ENCODE measurements around the gene IZUMO1. TPM values are rescaled to one million over a fixed set of nuclear protein-coding genes. Genes with fewer than 3 reads are reported as not detected.
A peak's percentile ranks its signal among the peaks of the same experiment; 100 is the strongest.

Gene IZUMO1
- total and polyA plus RNA-seq, 2 experiments from 2014 or later: not detected

GRCh38 chr19:48705431-48705830, 41.3 kb downstream of the IZUMO1 start:
- Histone ChIP-seq H3K4me2 (ENCODE audit: unreplicated experiment) (no peak overlapping the region), H4K20me1 (ENCODE audit: insufficient read depth) (no peaks in the 10 kb centered on the region), H3K36me3 (ENCODE audit: low read depth) (no peaks in the 10 kb centered on the region), H3K27ac (no peak overlapping the region), H3K9me3 (ENCODE audit: low read depth) (no peaks in the 10 kb centered on the region), H3K27me3 (replicated peaks; ENCODE audit: insufficient read depth) (no peaks in the 10 kb centered on the region), H3K9me2 (ENCODE audit: insufficient read depth) (no peaks in the 10 kb centered on the region), H3K4me3 (no peak overlapping the region), H3K9ac (no peak overlapping the region), H3K79me2 (ENCODE audit: insufficient read depth) (no peaks in the 10 kb centered on the region), H2AFZ (no peak overlapping the region), H3F3A (ENCODE audit: insufficient read depth) (no peaks in the 10 kb centered on the region), H3K4me1 (ENCODE audit: insufficient read depth) (no peaks in the 10 kb centered on the region)
- no peak for DNase-seq
- TF ChIP-seq EZH2 (IDR thresholded peaks at IDR 0.05; ENCODE audit: insufficient read depth, poor library complexity, severe bottlenecking) (no peak), EZH2phosphoT487 (IDR thresholded peaks at IDR 0.05; ENCODE audit: insufficient read depth, low read depth) (no peak)
- in situ Hi-C loops (cut with MboI): no loop called here
- WGBS, 2 experiments (ENCODE audit: low coverage in 1 of 2, low lambda C conversion rate in 2 of 2, missing lambda C conversion rate in 2 of 2): 54 to 58% methylated on average over 2 of the region's 2 CpGs

- H3K36me3 ChIP-seq (ENCODE audit: low read depth): no peaks in the 10 kb centered on the region
- H3F3A ChIP-seq (ENCODE audit: insufficient read depth): peaks cover 2% of the 10 kb centered on the region; the same call in 1 of the 2 replicates
- H4K20me1 ChIP-seq (ENCODE audit: insufficient read depth): no peaks in the 10 kb centered on the region
- in situ Hi-C loops (cut with MboI): no loop called here
- H3K9me3 ChIP-seq (ENCODE audit: low read depth): no peaks in the 10 kb centered on the region
- no peaks in the 10 kb centered on the region for H3K79me2 ChIP-seq (ENCODE audit: insufficient read depth)
- H3K27me3 ChIP-seq (replicated peaks; ENCODE audit: insufficient read depth): no peaks in the 10 kb centered on the region
- H2AFZ ChIP-seq: no peak overlapping the region
- H3K27ac ChIP-seq: no peak overlapping the region
- H3K4me3 ChIP-seq: no peak overlapping the region
- no peak for DNase-seq
- no peaks in the 10 kb centered on the region for H3K9me2 ChIP-seq (ENCODE audit: insufficient read depth)
- H3K4me1 ChIP-seq (ENCODE audit: insufficient read depth): peaks cover 1% of the 10 kb centered on the region; the same call in 1 of the 2 replicates
- H3K4me2 ChIP-seq (ENCODE audit: unreplicated experiment): no peak overlapping the region
- no peak overlapping the region for H3K9ac ChIP-seq
- TF ChIP-seq EZH2 (IDR thresholded peaks at IDR 0.05; ENCODE audit: insufficient read depth, poor library complexity, severe bottlenecking) (no peak), EZH2phosphoT487 (IDR thresholded peaks at IDR 0.05; ENCODE audit: insufficient read depth, low read depth) (no peak)
- 87 to 88% methylated on average over 22 to 23 of the region's 23 CpGs for WGBS, 2 experiments (ENCODE audit: low coverage in 1 of 2, low lambda C conversion rate in 2 of 2, missing lambda C conversion rate in 2 of 2)
Observed at GRCh38 chr19:48703316-48703715, 43.4 kb downstream of the IZUMO1 start.

- H3K27ac ChIP-seq: no peak overlapping the region
- H3K27me3 ChIP-seq (replicated peaks; ENCODE audit: insufficient read depth): no peaks in the 10 kb centered on the region
- no peaks in the 10 kb centered on the region for H3K79me2 ChIP-seq (ENCODE audit: insufficient read depth)
- WGBS, 2 experiments (ENCODE audit: low coverage in 1 of 2, low lambda C conversion rate in 2 of 2, missing lambda C conversion rate in 2 of 2): 82 to 89% methylated on average over 13 of the region's 13 CpGs
- in situ Hi-C loops (cut with MboI): no loop called here
- H3K4me3 ChIP-seq: no peak overlapping the region
- no peaks in the 10 kb centered on the region for H4K20me1 ChIP-seq (ENCODE audit: insufficient read depth)
- no peaks in the 10 kb centered on the region for H3K36me3 ChIP-seq (ENCODE audit: low read depth)
- no peak overlapping the region for H3K9ac ChIP-seq
- H2AFZ ChIP-seq: no peak overlapping the region
- H3K9me3 ChIP-seq (ENCODE audit: low read depth): no peaks in the 10 kb centered on the region
- H3K9me2 ChIP-seq (ENCODE audit: insufficient read depth): no peaks in the 10 kb centered on the region
- peaks cover 5% of the 10 kb centered on the region; the same call in 1 of the 2 replicates for H3F3A ChIP-seq (ENCODE audit: insufficient read depth)
- no peak for TF ChIP-seq EZH2phosphoT487 (IDR thresholded peaks at IDR 0.05; ENCODE audit: insufficient read depth, low read depth)
- no peak for TF ChIP-seq EZH2 (IDR thresholded peaks at IDR 0.05; ENCODE audit: insufficient read depth, poor library complexity, severe bottlenecking)
- no peak for DNase-seq
- H3K4me2 ChIP-seq (ENCODE audit: unreplicated experiment): no peak overlapping the region
- H3K4me1 ChIP-seq (ENCODE audit: insufficient read depth): peaks cover 6% of the 10 kb centered on the region; the same call in 1 of the 2 replicates
Observed at GRCh38 chr19:48702701-48703100, 44.0 kb downstream of the IZUMO1 start.

GRCh38 chr19:48698046-48698445, 48.7 kb downstream of the IZUMO1 start:
- peaks cover 5% of the 10 kb centered on the region; the same call in 1 of the 2 replicates for H3F3A ChIP-seq (ENCODE audit: insufficient read depth)
- no peak for TF ChIP-seq EZH2 (IDR thresholded peaks at IDR 0.05; ENCODE audit: insufficient read depth, poor library complexity, severe bottlenecking)
- H3K27me3 ChIP-seq (replicated peaks; ENCODE audit: insufficient read depth): peaks cover 8% of the 10 kb centered on the region; the same call in 1 of the 2 replicates
- 40 to 54% methylated on average over 4 of the region's 4 CpGs for WGBS, 2 experiments (ENCODE audit: low coverage in 1 of 2, low lambda C conversion rate in 2 of 2, missing lambda C conversion rate in 2 of 2)
- H3K4me2 ChIP-seq (ENCODE audit: unreplicated experiment): no peak overlapping the region
- DNase-seq: peak; percentile 54
- H3K4me1 ChIP-seq (ENCODE audit: insufficient read depth): peaks cover 12% of the 10 kb centered on the region; the same call in 1 of the 2 replicates
- in situ Hi-C loops (cut with MboI): no loop called here
- H3K27ac ChIP-seq: no peak overlapping the region
- H4K20me1 ChIP-seq (ENCODE audit: insufficient read depth): no peaks in the 10 kb centered on the region
- no peaks in the 10 kb centered on the region for H3K36me3 ChIP-seq (ENCODE audit: low read depth)
- no peak overlapping the region for H2AFZ ChIP-seq
- no peaks in the 10 kb centered on the region for H3K9me3 ChIP-seq (ENCODE audit: low read depth)
- no peak overlapping the region for H3K4me3 ChIP-seq
- H3K79me2 ChIP-seq (ENCODE audit: insufficient read depth): no peaks in the 10 kb centered on the region
- no peaks in the 10 kb centered on the region for H3K9me2 ChIP-seq (ENCODE audit: insufficient read depth)
- no peak overlapping the region for H3K9ac ChIP-seq

All from GM23248 (cell line).